Measurements from ENCODE around the gene IQCM. TPM values are rescaled to one million over a fixed set of nuclear protein-coding genes. Genes with fewer than 3 reads are reported as not detected.

IQCM gene
- polyA plus RNA-seq, 1 of the 3 experiments (the other 2 are of a cell fraction), result not detected

DNA sequence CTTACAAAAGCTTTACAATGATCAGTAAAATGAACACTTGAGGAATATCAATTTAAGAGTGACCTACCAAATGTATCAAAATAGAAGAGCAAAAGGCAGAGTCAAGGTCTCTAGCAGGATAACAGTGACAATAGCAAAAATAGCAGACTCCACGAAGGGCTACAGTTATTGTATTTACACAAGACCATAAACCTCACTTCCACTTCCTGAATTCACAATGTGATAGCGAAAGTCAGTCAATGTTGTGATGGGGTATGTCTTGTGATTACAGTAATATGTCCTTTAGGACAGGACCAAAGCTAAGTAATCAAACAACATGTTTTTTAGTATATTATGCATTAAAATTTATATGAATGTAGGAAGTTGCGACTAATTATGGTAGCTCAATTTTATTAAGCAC lies 139.6 kb downstream of the IQCM start:
- no peaks in the 10 kb centered on the region for H3K9me2 ChIP-seq
- no peaks in the 10 kb centered on the region for H3K79me2 ChIP-seq (ENCODE audit: insufficient read depth)
- no peak overlapping the region for H2AFZ ChIP-seq (ENCODE audit: low read depth)
- H3F3A ChIP-seq (replicated peaks; ENCODE audit: insufficient read depth), result no peaks in the 10 kb centered on the region
- ChIA-PET CTCF (no interaction called here), POLR2A (no interaction called here)
- 2% methylated on average over 3 of the region's 3 CpGs for WGBS (ENCODE audit: low lambda C conversion rate)
- H3K9ac ChIP-seq, result no peak overlapping the region
- no peak overlapping the region for H3K4me3 ChIP-seq (ENCODE audit: low read depth in 2 of 2, low read length in 1 of 2)
- TF ChIP-seq, protein P1, sequence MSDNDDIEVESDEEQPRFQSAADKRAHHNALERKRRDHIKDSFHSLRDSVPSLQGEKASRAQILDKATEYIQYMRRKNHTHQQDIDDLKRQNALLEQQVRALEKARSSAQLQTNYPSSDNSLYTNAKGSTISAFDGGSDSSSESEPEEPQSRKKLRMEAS (IDR thresholded peaks at IDR 0.05; ENCODE audit: low read depth), result no peak
- H4K20me1 ChIP-seq (ENCODE audit: insufficient read depth), result no peaks in the 10 kb centered on the region
- no peaks in the 10 kb centered on the region for H3K9me3 ChIP-seq
- H3K4me1 ChIP-seq (ENCODE audit: control insufficient read depth in 1 of 2, insufficient read depth in 2 of 2, low read depth in 1 of 2, low read length in 1 of 2), result no peaks in the 10 kb centered on the region
- no peak for DNase-seq
- H3K27me3 ChIP-seq (ENCODE audit: insufficient read depth), result no peaks in the 10 kb centered on the region
- H3K4me2 ChIP-seq, result no peak overlapping the region
- H3K36me3 ChIP-seq (replicated peaks in 1 of 2; ENCODE audit: control insufficient read depth in 1 of 2, insufficient read depth in 2 of 2, low read length in 1 of 2), result no peaks in the 10 kb centered on the region
- no peak overlapping the region for H3K27ac ChIP-seq (ENCODE audit: low read depth in 2 of 2, low read length in 1 of 2)

DNA sequence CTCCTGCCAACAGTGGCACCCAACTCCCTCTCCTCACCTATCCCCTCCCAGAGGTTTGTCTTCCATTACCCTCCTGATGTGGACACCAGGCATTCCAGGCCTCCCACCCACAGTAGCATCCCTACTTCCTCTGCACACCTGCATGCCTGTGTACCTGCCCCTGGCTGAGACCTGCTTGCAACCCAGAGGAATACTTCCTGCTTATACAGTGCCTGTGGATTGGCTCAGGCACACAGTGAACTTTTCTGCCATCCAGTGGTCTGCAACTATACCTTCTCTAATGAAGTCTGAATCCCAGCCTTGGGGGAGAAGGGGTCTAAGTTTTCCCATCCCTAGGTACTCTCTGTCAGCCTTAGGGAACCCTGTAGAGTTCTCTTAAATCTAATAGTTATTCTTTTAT lies 169.9 kb downstream of the IQCM start:
- TF ChIP-seq MEF2A (IDR thresholded peaks at IDR 0.05; ENCODE audit: borderline replicate concordance, low read depth) (no peak), EP300 (IDR thresholded peaks at IDR 0.05; ENCODE audit: borderline replicate concordance in 1 of 2, low read depth in 1 of 2, low read length in 1 of 2) (no peak), GATA2 (CRISPR knock-in tag; IDR thresholded peaks at IDR 0.05) (no peak), TEAD4 (IDR thresholded peaks at IDR 0.05; ENCODE audit: borderline replicate concordance, insufficient read depth) (no peak), JUND (IDR thresholded peaks at IDR 0.05) (no peak)
- TF ChIP-seq, protein P1 (IDR thresholded peaks at IDR 0.05; ENCODE audit: low read depth), result no peak
- TF ChIP-seq, protein P2, sequence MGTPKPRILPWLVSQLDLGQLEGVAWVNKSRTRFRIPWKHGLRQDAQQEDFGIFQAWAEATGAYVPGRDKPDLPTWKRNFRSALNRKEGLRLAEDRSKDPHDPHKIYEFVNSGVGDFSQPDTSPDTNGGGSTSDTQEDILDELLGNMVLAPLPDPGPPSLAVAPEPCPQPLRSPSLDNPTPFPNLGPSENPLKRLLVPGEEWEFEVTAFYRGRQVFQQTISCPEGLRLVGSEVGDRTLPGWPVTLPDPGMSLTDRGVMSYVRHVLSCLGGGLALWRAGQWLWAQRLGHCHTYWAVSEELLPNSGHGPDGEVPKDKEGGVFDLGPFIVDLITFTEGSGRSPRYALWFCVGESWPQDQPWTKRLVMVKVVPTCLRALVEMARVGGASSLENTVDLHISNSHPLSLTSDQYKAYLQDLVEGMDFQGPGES (IDR thresholded peaks at IDR 0.05; ENCODE audit: low read depth, low read length), result no peak
- Histone ChIP-seq H3K27me3 (ENCODE audit: insufficient read depth) (peaks cover 4% of the 10 kb centered on the region; the same call in 1 of the 2 replicates), H3K36me3 (replicated peaks in 1 of 2; ENCODE audit: control insufficient read depth in 1 of 2, insufficient read depth in 2 of 2, low read length in 1 of 2) (no peaks in the 10 kb centered on the region), H3K79me2 (ENCODE audit: insufficient read depth) (no peaks in the 10 kb centered on the region), H2AFZ (ENCODE audit: low read depth) (no peak overlapping the region), H3K4me1 (ENCODE audit: control insufficient read depth in 1 of 2, insufficient read depth in 2 of 2, low read depth in 1 of 2, low read length in 1 of 2) (no peaks in the 10 kb centered on the region), H4K20me1 (ENCODE audit: insufficient read depth) (no peaks in the 10 kb centered on the region), H3K9me3 (no peaks in the 10 kb centered on the region), H3K27ac (ENCODE audit: low read depth in 2 of 2, low read length in 1 of 2) (no peak overlapping the region), H3F3A (replicated peaks; ENCODE audit: insufficient read depth) (no peaks in the 10 kb centered on the region), H3K9me2 (no peaks in the 10 kb centered on the region), H3K9ac (no peak overlapping the region), H3K4me2 (no peak overlapping the region), H3K4me3 (ENCODE audit: low read depth in 2 of 2, low read length in 1 of 2) (no peak overlapping the region)
- ChIA-PET POLR2A (no interaction called here), CTCF (no interaction called here)
- no peak for DNase-seq

DNA sequence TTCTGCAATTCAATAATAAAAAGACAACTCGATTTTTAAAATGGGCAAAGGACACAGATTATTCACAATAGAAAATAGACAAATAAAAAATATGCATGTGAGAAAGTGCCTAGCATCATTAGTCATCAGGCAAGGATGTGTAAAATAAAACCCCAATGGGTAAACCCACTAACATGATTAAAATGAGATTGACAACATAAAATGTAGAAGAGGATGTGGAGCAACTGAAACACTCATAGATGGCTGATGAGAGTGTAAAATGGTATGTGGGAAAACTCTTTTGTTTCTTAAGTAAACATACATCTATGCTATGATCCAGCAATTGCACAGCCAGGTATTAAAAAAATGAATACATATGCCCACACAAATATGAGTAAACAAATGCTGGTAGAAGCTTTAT lies 177.6 kb downstream of the IQCM start:
- no peak for DNase-seq

More for the DNA sequence above, 177.6 kb downstream of the IQCM start:
- Histone ChIP-seq H3K9me2 (no peaks in the 10 kb centered on the region), H3F3A (replicated peaks; ENCODE audit: insufficient read depth) (no peaks in the 10 kb centered on the region), H3K4me3 (ENCODE audit: low read depth in 2 of 2, low read length in 1 of 2) (no peak overlapping the region), H4K20me1 (ENCODE audit: insufficient read depth) (no peaks in the 10 kb centered on the region), H3K4me1 (ENCODE audit: control insufficient read depth in 1 of 2, insufficient read depth in 2 of 2, low read depth in 1 of 2, low read length in 1 of 2) (no peaks in the 10 kb centered on the region), H3K79me2 (ENCODE audit: insufficient read depth) (no peaks in the 10 kb centered on the region), H3K36me3 (replicated peaks in 1 of 2; ENCODE audit: control insufficient read depth in 1 of 2, insufficient read depth in 2 of 2, low read length in 1 of 2) (no peaks in the 10 kb centered on the region), H3K4me2 (no peak overlapping the region), H3K9me3 (no peaks in the 10 kb centered on the region), H3K27me3 (ENCODE audit: insufficient read depth) (peaks cover under 1% of the 10 kb centered on the region; the same call in 1 of the 2 replicates), H3K27ac (ENCODE audit: low read depth in 2 of 2, low read length in 1 of 2) (no peak overlapping the region), H3K9ac (no peak overlapping the region), H2AFZ (ENCODE audit: low read depth) (no peak overlapping the region)
- TF ChIP-seq FOSL2 (IDR thresholded peaks at IDR 0.05; ENCODE audit: borderline replicate concordance, low read depth), result no peak
- TF ChIP-seq NFIC (IDR thresholded peaks at IDR 0.05; ENCODE audit: borderline replicate concordance), result no peak
- TF ChIP-seq, protein P3, sequence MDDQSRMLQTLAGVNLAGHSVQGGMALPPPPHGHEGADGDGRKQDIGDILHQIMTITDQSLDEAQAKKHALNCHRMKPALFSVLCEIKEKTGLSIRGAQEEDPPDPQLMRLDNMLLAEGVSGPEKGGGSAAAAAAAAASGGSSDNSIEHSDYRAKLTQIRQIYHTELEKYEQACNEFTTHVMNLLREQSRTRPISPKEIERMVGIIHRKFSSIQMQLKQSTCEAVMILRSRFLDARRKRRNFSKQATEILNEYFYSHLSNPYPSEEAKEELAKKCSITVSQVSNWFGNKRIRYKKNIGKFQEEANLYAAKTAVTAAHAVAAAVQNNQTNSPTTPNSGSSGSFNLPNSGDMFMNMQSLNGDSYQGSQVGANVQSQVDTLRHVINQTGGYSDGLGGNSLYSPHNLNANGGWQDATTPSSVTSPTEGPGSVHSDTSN (IDR thresholded peaks at IDR 0.05), result no peak
- TF ChIP-seq, protein P4, sequence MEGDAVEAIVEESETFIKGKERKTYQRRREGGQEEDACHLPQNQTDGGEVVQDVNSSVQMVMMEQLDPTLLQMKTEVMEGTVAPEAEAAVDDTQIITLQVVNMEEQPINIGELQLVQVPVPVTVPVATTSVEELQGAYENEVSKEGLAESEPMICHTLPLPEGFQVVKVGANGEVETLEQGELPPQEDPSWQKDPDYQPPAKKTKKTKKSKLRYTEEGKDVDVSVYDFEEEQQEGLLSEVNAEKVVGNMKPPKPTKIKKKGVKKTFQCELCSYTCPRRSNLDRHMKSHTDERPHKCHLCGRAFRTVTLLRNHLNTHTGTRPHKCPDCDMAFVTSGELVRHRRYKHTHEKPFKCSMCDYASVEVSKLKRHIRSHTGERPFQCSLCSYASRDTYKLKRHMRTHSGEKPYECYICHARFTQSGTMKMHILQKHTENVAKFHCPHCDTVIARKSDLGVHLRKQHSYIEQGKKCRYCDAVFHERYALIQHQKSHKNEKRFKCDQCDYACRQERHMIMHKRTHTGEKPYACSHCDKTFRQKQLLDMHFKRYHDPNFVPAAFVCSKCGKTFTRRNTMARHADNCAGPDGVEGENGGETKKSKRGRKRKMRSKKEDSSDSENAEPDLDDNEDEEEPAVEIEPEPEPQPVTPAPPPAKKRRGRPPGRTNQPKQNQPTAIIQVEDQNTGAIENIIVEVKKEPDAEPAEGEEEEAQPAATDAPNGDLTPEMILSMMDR (IDR thresholded peaks at IDR 0.05), result no peak
- TF ChIP-seq MXI1 (IDR thresholded peaks at IDR 0.05; ENCODE audit: low read depth, low read length), result no peak
- TF ChIP-seq RCOR1 (IDR thresholded peaks at IDR 0.05; ENCODE audit: low read length), result no peak
- TF ChIP-seq RAD21 (IDR thresholded peaks at IDR 0.05; ENCODE audit: low read length), result no peak
- TF ChIP-seq, protein P1 (IDR thresholded peaks at IDR 0.05; ENCODE audit: low read depth), result no peak
- TF ChIP-seq, protein P5, sequence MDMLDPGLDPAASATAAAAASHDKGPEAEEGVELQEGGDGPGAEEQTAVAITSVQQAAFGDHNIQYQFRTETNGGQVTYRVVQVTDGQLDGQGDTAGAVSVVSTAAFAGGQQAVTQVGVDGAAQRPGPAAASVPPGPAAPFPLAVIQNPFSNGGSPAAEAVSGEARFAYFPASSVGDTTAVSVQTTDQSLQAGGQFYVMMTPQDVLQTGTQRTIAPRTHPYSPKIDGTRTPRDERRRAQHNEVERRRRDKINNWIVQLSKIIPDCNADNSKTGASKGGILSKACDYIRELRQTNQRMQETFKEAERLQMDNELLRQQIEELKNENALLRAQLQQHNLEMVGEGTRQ (IDR thresholded peaks at IDR 0.05; ENCODE audit: borderline replicate concordance, low read depth, low read length), result no peak
- TF ChIP-seq RFX5 (IDR thresholded peaks at IDR 0.05; ENCODE audit: low read length), result no peak
- no peak for TF ChIP-seq EP300 (IDR thresholded peaks at IDR 0.05; ENCODE audit: borderline replicate concordance in 1 of 2, low read depth in 1 of 2, low read length in 1 of 2)
- 0% methylated on average over 1 of the region's 1 CpG for WGBS (ENCODE audit: low lambda C conversion rate)
- ChIA-PET POLR2A (no interaction called here), CTCF (no interaction called here)

Measured in SK-N-SH (cell line).